Karpas-422 (cell line): Measurements from ENCODE around the gene FLYWCH2. TPM values are rescaled to one million over a fixed set of nuclear protein-coding genes. Genes with fewer than 3 reads are reported as not detected.

Source experiments
- DNase-seq: peaks from one replicate; pipeline ENCODE4 v3.0.0-alpha.2; 2015
- H2AFZ ChIP-seq: fragments of 200-600 bp; sonication (generic); 2 replicates; pipeline ENCODE4 v1.6.1; 2014; ENCODE audit warnings: antibody characterized with exemption, low read length, mixed read lengths
- H3K27ac ChIP-seq: fragments of 200-600 bp; sonication (generic); 2 replicates; pipeline ENCODE4 v1.5.1; 2014; ENCODE audit warnings: mild to moderate bottlenecking, low read length, moderate library complexity
- H3K27me3 ChIP-seq: fragments of 200-600 bp; sonication (generic); 2 replicates; pipeline ENCODE4 v1.6.1; 2014; ENCODE audit warnings: low read length, mixed read lengths
- H3K36me3 ChIP-seq: fragments of 200-600 bp; sonication (generic); 2 replicates; pipeline ENCODE4 v1.6.1; 2014; ENCODE audit warnings: low read length, mixed read lengths; ENCODE audit not compliant: insufficient read depth
- H3K4me1 ChIP-seq: fragments of 200-600 bp; sonication (generic); 2 replicates; pipeline ENCODE4 v1.6.1; 2014; ENCODE audit warnings: mild to moderate bottlenecking, low read length, mixed read lengths
- H3K4me2 ChIP-seq: fragments of 200-600 bp; sonication (generic); 2 replicates; pipeline ENCODE4 v1.6.1; 2014; ENCODE audit warnings: low read length, low read depth, mild to moderate bottlenecking; ENCODE audit not compliant: poor library complexity, severe bottlenecking
- H3K4me3 ChIP-seq: fragments of 200-600 bp; sonication (generic); 2 replicates; pipeline ENCODE4 v1.5.1; 2014; ENCODE audit warnings: mild to moderate bottlenecking, antibody characterized with exemption, low read length, mixed read lengths
- H3K79me2 ChIP-seq: fragments of 200-600 bp; sonication (generic); 2 replicates; pipeline ENCODE4 v1.6.1; 2014; ENCODE audit warnings: mild to moderate bottlenecking, low read length, mixed read lengths
- H3K9ac ChIP-seq: fragments of 200-600 bp; sonication (generic); 2 replicates; pipeline ENCODE4 v1.6.0; 2014; ENCODE audit warnings: low read length
- H3K9me2 ChIP-seq: fragments of 200-600 bp; sonication (generic), shearing (Covaris generic); replicated peaks from 2 replicates; pipeline ENCODE4 v1.6.0; 2014; ENCODE audit warnings: mild to moderate bottlenecking, low read length, moderate library complexity; ENCODE audit not compliant: insufficient read depth
- H3K9me3 ChIP-seq: fragments of 300-700, 200-600 bp; sonication (generic); 2 replicates; pipeline ENCODE4 v1.6.1; 2014; ENCODE audit warnings: low read length, mixed read lengths
- H4K20me1 ChIP-seq: fragments of 200-600 bp; sonication (generic); 2 replicates; pipeline ENCODE4 v1.6.1; 2014; ENCODE audit warnings: mild to moderate bottlenecking, antibody characterized with exemption, low read length, low read depth; ENCODE audit not compliant: insufficient read depth
- total RNA-seq: library from RNA; depleted of rRNA; stranded (reverse); fragments of >200 nt; shearing (Covaris generic); gene quantifications from 2 replicates; pipeline ENCODE4 v1.2.3, GENCODE V29; 2014; ENCODE audit warnings: low replicate concordance

The FLYWCH2 gene
- total RNA-seq, 1 experiment from 2014 or later: 63.5 TPM

DNA sequence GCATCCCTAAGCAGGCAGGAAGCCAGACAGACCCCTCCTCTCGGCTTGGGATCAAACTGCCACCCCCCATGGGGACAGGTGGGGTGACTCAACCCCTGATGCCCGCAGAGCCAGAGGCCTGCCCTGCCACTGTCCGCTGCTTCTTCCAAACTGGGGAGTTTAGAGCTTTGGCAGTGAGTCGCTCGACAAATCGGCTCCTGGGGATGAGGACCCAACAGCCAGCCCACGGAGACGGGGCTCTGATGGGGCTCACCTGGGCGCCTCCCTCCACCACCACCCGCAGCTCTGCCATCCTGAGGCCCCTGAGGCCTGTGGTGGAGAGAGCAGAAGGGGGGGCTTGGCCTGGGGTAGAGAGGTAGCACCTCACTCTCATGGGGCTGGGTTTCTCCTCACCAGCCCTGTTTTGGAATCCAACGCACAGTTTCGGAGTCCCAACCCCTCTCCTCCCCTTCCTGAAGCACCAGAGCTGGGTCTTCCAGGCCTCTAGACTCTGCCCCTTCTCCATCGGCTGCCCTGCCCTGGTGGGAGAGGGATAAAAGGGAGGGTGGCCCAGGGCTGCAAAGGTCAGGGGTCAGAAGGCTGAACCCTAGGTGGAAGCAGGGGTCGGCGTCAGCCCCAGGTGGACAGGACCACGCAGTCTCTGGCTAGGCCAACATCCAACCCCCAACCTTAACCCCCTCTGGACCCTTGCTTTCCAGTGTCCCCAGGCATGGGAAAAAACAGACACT is 30.8 kb upstream of the FLYWCH2 start:
- Histone ChIP-seq H3K4me3 (no peak overlapping the region), H3K9me2 (no peaks in the 10 kb centered on the region), H3K4me1 (no peaks in the 10 kb centered on the region), H2AFZ (no peak overlapping the region), H3K79me2 (no peaks in the 10 kb centered on the region), H3K27ac (no peak overlapping the region), H3K9me3 (peaks cover 6% of the 10 kb centered on the region), H3K27me3 (no peaks in the 10 kb centered on the region), H3K9ac (no peak overlapping the region), H3K4me2 (no peak overlapping the region), H4K20me1 (no peaks in the 10 kb centered on the region), H3K36me3 (no peaks in the 10 kb centered on the region)
- no peak for DNase-seq

GRCh38 chr16:2852731-2853507 is 30.1 kb upstream of the FLYWCH2 start:
- H3K9me2 ChIP-seq: no peaks in the 10 kb centered on the region
- no peak overlapping the region for H3K4me3 ChIP-seq
- H3K27ac ChIP-seq: no peak overlapping the region
- H3K9me3 ChIP-seq: peaks cover 6% of the 10 kb centered on the region
- no peaks in the 10 kb centered on the region for H3K27me3 ChIP-seq
- H3K36me3 ChIP-seq: no peaks in the 10 kb centered on the region
- H3K4me1 ChIP-seq: no peaks in the 10 kb centered on the region
- H4K20me1 ChIP-seq: no peaks in the 10 kb centered on the region
- no peaks in the 10 kb centered on the region for H3K79me2 ChIP-seq
- H2AFZ ChIP-seq: no peak overlapping the region
- DNase-seq: no peak
- no peak overlapping the region for H3K9ac ChIP-seq
- no peak overlapping the region for H3K4me2 ChIP-seq

DNA sequence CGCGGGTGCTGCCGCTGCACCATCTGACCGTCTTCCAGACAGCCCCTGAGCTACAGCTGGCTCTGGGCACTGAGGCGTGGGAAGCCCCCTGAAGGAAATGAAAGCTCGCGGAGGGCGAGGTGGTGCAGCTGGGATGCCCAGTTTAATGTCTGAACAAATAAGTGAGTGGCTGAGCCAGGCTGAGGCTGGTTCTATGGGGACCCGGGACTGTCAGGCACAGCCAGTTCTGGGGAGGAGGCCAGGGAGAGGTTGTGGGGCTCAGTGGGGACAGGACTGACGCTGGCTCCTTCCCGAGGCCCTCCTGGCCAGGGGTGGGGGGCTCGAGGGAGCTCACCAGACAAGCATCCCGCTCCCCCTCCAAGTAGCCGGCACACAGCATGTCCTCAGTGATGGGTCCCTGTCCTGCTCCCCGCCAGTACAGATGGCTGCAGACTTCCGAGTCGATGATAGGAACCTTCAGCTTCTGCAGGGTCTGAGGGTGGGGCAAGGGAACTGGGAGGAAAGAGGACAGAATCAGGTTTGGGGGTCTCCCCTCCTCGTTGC is 29.4 kb upstream of the FLYWCH2 start:
- Histone ChIP-seq H3K4me3 (no peak overlapping the region), H3K4me1 (no peaks in the 10 kb centered on the region), H3K79me2 (no peaks in the 10 kb centered on the region), H3K36me3 (no peaks in the 10 kb centered on the region), H3K9me3 (peaks cover 6% of the 10 kb centered on the region), H4K20me1 (no peaks in the 10 kb centered on the region), H3K4me2 (no peak overlapping the region), H3K27ac (no peak overlapping the region), H3K27me3 (no peaks in the 10 kb centered on the region), H2AFZ (no peak overlapping the region), H3K9me2 (no peaks in the 10 kb centered on the region), H3K9ac (no peak overlapping the region)
- no peak for DNase-seq

GRCh38 chr16:2854700-2855309 is 28.2 kb upstream of the FLYWCH2 start:
- no peak overlapping the region for H2AFZ ChIP-seq
- no peak overlapping the region for H3K4me3 ChIP-seq
- peaks cover 6% of the 10 kb centered on the region for H3K9me3 ChIP-seq
- H3K9me2 ChIP-seq: no peaks in the 10 kb centered on the region
- H3K9ac ChIP-seq: no peak overlapping the region
- H3K36me3 ChIP-seq: no peaks in the 10 kb centered on the region
- DNase-seq: peak; percentile 68
- no peaks in the 10 kb centered on the region for H4K20me1 ChIP-seq
- no peak overlapping the region for H3K27ac ChIP-seq
- H3K27me3 ChIP-seq: no peaks in the 10 kb centered on the region
- H3K79me2 ChIP-seq: no peaks in the 10 kb centered on the region
- no peak overlapping the region for H3K4me2 ChIP-seq
- no peaks in the 10 kb centered on the region for H3K4me1 ChIP-seq

DNA sequence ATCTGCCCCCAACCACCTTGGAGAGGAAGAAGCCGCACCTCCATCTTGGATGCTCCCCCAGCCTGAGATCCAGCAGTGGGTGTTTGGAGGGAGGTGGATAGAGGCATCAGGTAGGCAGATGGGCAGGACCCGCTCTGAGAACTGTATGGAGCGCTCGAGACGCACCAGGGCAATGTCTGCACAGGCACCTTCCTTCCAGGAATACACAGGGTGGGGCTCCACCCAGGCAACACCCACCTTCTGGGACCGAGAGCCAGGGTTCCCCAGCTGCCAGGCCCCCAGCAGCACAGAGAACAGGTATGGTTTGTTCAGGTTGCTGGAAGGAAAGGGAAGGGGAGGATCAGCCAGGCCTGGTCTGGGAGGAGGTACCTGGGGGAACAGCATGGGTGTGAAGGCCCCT is 27.5 kb upstream of the FLYWCH2 start:
- Histone ChIP-seq H3K27ac (no peak overlapping the region), H3K4me3 (no peak overlapping the region), H3K36me3 (no peaks in the 10 kb centered on the region), H3K9me2 (no peaks in the 10 kb centered on the region), H3K79me2 (no peaks in the 10 kb centered on the region), H3K4me2 (no peak overlapping the region), H3K9me3 (peaks cover 6% of the 10 kb centered on the region), H3K4me1 (no peaks in the 10 kb centered on the region), H3K9ac (no peak overlapping the region), H3K27me3 (no peaks in the 10 kb centered on the region), H4K20me1 (no peaks in the 10 kb centered on the region), H2AFZ (no peak overlapping the region)
- no peak for DNase-seq

DNA sequence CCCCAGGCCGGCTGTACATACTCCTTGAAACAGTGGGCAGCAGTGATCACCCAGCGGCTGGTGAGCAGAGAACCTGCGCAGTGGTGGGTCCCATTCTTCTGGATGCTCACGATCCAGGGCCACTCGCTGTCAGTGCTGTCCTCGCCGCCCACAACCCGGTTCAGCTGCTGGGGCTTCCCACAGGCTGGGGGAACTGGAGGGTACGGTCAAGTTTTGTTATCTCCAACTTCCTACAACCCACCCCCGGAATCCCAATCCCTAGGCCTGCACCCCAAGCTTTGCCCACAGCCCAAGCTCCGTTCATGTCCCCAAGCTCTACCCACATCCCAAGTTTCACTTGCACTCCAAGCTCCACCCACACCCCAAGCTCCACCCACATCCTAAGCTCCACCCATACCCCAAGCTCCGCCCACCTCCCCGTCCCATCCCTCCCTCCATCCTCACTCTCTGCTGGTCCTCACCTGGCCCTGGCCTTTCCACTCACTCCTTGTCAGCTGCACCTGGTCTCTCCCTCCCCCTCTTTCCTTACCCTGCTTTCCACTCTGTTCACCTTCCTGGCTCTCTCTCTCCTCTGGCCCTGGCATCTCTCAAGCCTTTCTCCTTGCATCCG is 26.8 kb upstream of the FLYWCH2 start:
- no peak overlapping the region for H3K4me3 ChIP-seq
- H3K27me3 ChIP-seq: no peaks in the 10 kb centered on the region
- H3K36me3 ChIP-seq: no peaks in the 10 kb centered on the region
- H3K27ac ChIP-seq: no peak overlapping the region
- H2AFZ ChIP-seq: no peak overlapping the region
- DNase-seq: peak; percentile 74
- no peaks in the 10 kb centered on the region for H3K4me1 ChIP-seq
- H3K9me2 ChIP-seq: no peaks in the 10 kb centered on the region
- H3K9ac ChIP-seq: no peak overlapping the region
- H3K79me2 ChIP-seq: no peaks in the 10 kb centered on the region
- H4K20me1 ChIP-seq: no peaks in the 10 kb centered on the region
- no peak overlapping the region for H3K4me2 ChIP-seq
- peaks cover 6% of the 10 kb centered on the region for H3K9me3 ChIP-seq

DNA sequence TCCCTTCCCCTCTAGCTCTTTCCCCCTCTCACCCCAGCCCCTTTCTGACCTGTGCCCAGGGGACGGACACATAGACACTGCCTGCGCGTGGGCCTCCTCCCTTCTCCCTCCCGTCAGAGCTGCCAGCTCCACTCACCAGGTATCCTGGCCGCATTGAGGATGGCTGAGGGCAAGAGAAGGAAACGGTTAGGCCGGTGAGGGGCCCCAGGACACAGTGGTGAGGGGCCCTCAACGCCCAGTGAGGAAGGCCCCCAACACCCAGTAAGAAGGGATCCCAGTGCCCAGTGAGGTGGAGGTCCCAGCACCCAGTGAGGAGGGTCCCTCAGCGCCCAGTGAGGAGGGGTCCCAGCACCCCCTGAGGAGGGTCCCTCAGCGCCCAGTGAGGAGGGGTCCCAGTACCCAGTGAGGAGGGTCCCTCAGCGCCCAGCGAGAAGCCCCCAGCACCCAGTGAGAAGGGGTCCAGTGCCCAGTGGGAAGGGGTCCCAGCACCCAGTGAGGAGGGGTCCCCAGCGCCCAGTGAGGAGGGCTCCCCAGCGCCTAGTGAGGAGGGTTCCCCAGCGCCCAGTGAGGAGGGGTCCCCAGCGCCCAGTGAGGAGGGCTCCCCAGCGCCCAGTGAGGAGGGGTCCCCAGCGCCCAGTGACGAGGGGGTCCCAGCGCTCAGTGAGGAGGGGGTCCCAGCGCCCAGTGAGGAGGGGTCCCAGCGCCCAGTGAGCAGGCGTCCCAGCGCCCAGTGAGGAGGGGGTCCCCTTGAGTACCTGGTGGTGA is 26.1 kb upstream of the FLYWCH2 start:
- Histone ChIP-seq H4K20me1 (no peaks in the 10 kb centered on the region), H3K27ac (no peak overlapping the region), H3K4me2 (no peak overlapping the region), H3K9me2 (no peaks in the 10 kb centered on the region), H3K36me3 (no peaks in the 10 kb centered on the region), H3K4me3 (no peak overlapping the region), H3K4me1 (no peaks in the 10 kb centered on the region), H3K9me3 (peaks cover 6% of the 10 kb centered on the region), H2AFZ (no peak overlapping the region), H3K27me3 (no peaks in the 10 kb centered on the region), H3K79me2 (no peaks in the 10 kb centered on the region), H3K9ac (no peak overlapping the region)
- no peak for DNase-seq
